Measurements from ENCODE around the gene SBF2. TPM values are rescaled to one million over a fixed set of nuclear protein-coding genes. Genes with fewer than 3 reads are reported as not detected.
"Not testable (repeated sequence)": the region's sequence is repeated elsewhere in the genome, so short reads cannot be mapped to it uniquely, and the experiment has no call there.

The SBF2 gene
- total RNA-seq, 2 experiments from 2014 or later, result 14.2 to 15.2 TPM

DNA sequence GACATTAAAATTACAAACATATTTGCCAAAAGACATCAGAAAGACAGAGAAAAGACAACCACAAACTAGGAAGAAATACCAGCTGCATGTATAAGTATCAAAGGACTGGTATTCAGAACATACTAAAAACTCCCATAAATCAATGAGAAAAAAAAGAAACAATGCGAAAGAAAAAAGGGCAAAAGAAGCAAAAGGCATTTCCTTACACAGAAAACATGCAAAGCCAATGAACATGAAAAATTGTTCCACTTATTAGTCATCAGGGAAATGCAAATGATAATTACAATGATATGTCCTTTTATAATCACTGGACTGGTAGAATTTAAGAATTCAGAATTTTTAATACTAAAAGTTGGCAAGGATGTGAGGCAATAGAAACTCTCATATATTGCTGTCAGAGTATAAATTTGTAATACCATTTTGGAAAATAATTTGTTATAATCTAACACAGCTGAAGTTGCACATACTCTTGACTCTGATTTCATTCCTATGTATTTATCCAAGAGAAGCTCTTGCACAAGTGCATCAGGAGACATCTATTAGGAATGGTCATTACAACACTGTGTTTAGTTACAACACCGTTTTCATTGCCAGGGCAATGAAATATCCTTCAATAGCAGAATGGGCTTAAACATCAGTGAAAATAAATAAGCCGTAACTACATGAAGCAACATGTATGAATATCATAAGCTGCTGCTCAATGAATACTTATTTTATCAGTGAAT lies 350.5 kb downstream of the SBF2 start:
- ATAC-seq (ENCODE audit: poor library complexity) (no peak), DNase-seq (no peak)
- Mint-ChIP-seq H3K27ac (no peak overlapping the region), H3K36me3 (ENCODE audit: low read depth) (peaks cover 4% of the 10 kb centered on the region), H3K9me3 (no peaks in the 10 kb centered on the region), H3K4me1 (ENCODE audit: low read depth) (no peaks in the 10 kb centered on the region), H3K27me3 (no peaks in the 10 kb centered on the region), H3K4me3 (no peak overlapping the region)
- H3K4me1 ChIP-seq (ENCODE audit: insufficient read depth, low read length), result no peaks in the 10 kb centered on the region
- intact Hi-C loops (cut with DNase I, micrococcal nuclease), result no loop called here
- TF ChIP-seq, protein P1, sequence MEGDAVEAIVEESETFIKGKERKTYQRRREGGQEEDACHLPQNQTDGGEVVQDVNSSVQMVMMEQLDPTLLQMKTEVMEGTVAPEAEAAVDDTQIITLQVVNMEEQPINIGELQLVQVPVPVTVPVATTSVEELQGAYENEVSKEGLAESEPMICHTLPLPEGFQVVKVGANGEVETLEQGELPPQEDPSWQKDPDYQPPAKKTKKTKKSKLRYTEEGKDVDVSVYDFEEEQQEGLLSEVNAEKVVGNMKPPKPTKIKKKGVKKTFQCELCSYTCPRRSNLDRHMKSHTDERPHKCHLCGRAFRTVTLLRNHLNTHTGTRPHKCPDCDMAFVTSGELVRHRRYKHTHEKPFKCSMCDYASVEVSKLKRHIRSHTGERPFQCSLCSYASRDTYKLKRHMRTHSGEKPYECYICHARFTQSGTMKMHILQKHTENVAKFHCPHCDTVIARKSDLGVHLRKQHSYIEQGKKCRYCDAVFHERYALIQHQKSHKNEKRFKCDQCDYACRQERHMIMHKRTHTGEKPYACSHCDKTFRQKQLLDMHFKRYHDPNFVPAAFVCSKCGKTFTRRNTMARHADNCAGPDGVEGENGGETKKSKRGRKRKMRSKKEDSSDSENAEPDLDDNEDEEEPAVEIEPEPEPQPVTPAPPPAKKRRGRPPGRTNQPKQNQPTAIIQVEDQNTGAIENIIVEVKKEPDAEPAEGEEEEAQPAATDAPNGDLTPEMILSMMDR (IDR thresholded peaks at IDR 0.05), result no peak
- CTCF ChIA-PET, result no interaction called here
- no peak overlapping the region for H3K4me3 ChIP-seq (ENCODE audit: low read length)
- H3K27me3 ChIP-seq (ENCODE audit: control insufficient read depth in 1 of 2, insufficient read depth in 2 of 2, low read length in 2 of 2), result no peaks in the 10 kb centered on the region
- H3K36me3 ChIP-seq (ENCODE audit: insufficient read depth, low read length), result no peaks in the 10 kb centered on the region
- no peak overlapping the region for H3K27ac ChIP-seq (ENCODE audit: low read depth in 1 of 2, low read length in 2 of 2)
- H3K9me3 ChIP-seq (ENCODE audit: control insufficient read depth in 1 of 2, insufficient read depth in 1 of 2, low read length in 2 of 2), result peaks cover 0 to 5% of the 10 kb centered on the region in 2 experiments
- POLR2A ChIA-PET, result no interaction called here

DNA sequence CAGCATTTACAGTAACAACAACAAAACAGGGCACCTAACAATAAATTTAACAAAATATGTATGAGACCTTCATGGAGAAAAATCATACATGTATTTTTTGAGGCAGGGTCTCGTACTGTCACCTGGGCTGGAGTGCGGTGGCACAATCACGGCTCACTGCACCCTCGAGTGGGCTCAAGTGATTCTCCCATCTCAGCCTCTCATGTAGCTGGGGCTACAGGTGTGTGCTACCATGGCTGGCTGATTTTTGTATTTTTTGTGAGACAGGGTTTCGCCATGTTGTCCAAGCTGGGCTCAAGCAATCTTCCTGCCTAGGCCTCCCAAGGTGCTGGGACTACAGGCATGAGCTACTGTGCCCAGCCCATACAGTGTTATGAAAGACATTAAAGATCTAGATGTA lies 352.0 kb downstream of the SBF2 start:
- Mint-ChIP-seq H3K4me3 (no peak overlapping the region), H3K27ac (no peak overlapping the region), H3K9me3 (no peaks in the 10 kb centered on the region), H3K27me3 (no peaks in the 10 kb centered on the region), H3K4me1 (ENCODE audit: low read depth) (no peaks in the 10 kb centered on the region), H3K36me3 (ENCODE audit: low read depth) (peaks cover 4% of the 10 kb centered on the region)
- DNase-seq (no peak), ATAC-seq (ENCODE audit: poor library complexity) (no peak)
- H3K36me3 ChIP-seq (ENCODE audit: insufficient read depth, low read length), result no peaks in the 10 kb centered on the region
- ChIA-PET CTCF (interaction anchor here (1.0 kb wide), 1 partner anchor 14 kb away, joined by 3 read pairs; no protein-coding TSS in a partner anchor), POLR2A (no interaction called here)
- intact Hi-C loops (cut with DNase I, micrococcal nuclease), result no loop called here
- no peak overlapping the region for H3K27ac ChIP-seq (ENCODE audit: low read depth in 1 of 2, low read length in 2 of 2)
- H3K27me3 ChIP-seq (ENCODE audit: control insufficient read depth in 1 of 2, insufficient read depth in 2 of 2, low read length in 2 of 2), result no peaks in the 10 kb centered on the region
- H3K4me3 ChIP-seq (ENCODE audit: low read length), result no peak overlapping the region
- H3K4me1 ChIP-seq (ENCODE audit: insufficient read depth, low read length), result no peaks in the 10 kb centered on the region
- TF ChIP-seq, protein P1 (IDR thresholded peaks at IDR 0.05), result no peak
- peaks cover 0 to 5% of the 10 kb centered on the region in 2 experiments for H3K9me3 ChIP-seq (ENCODE audit: control insufficient read depth in 1 of 2, insufficient read depth in 1 of 2, low read length in 2 of 2)

DNA sequence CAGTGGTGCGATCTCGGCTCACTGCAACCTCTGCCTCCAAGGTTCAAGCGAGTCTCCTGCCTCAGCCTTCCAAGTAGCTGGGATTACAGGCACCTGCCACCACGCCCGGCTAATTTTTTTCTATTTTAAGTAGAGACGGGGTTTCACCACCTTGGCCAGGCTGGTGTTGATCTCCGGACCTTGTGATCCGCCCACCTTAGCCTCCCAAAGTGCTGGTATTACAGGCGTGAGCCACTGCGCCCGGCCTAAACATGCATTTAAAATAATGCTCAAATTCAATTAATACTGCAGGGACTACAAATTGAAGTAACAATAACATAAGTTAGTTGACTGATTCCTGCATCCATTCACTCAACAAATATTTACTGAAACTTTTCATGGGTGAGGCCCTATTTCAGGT lies 354.9 kb downstream of the SBF2 start:
- H3K9me3 Mint-ChIP-seq; H3K4me1 ChIP-seq (ENCODE audit: insufficient read depth, low read length); ATAC-seq (ENCODE audit: poor library complexity); H3K27ac Mint-ChIP-seq; intact Hi-C loops (cut with DNase I, micrococcal nuclease); H3K4me3 ChIP-seq (ENCODE audit: low read length); CTCF ChIA-PET; H3K9me3 ChIP-seq (ENCODE audit: control insufficient read depth in 1 of 2, insufficient read depth in 1 of 2, low read length in 2 of 2); H3K27me3 Mint-ChIP-seq; POLR2A ChIA-PET; H3K27me3 ChIP-seq (ENCODE audit: control insufficient read depth in 1 of 2, insufficient read depth in 2 of 2, low read length in 2 of 2); H3K4me3 Mint-ChIP-seq; DNase-seq; H3K4me1 Mint-ChIP-seq (ENCODE audit: low read depth); H3K27ac ChIP-seq (ENCODE audit: low read depth in 1 of 2, low read length in 2 of 2); H3K36me3 ChIP-seq (ENCODE audit: insufficient read depth, low read length): not testable (repeated sequence)
- peaks cover 13% of the 10 kb centered on the region for H3K36me3 Mint-ChIP-seq (ENCODE audit: low read depth)

DNA sequence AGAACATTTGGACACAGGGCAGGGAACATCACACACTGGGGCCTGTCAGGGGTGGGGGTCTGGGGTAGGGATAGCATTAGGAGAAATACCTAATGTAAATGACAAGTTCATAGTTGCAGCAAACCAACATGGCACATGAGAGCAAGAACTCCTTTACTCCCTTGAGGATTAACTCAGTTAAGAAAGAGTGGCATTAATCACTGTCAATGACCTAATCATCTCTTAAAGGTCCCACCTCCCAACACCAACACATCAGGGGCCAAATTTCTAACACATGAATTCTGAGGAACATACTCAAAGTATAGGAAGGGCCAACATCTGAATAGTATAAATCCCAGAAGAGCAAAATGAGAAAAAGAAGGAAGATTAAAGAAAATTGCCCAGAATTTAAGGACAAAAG lies 357.3 kb downstream of the SBF2 start:
- Mint-ChIP-seq H3K27me3 (no peaks in the 10 kb centered on the region), H3K36me3 (ENCODE audit: low read depth) (peaks cover 26% of the 10 kb centered on the region), H3K4me3 (no peak overlapping the region), H3K4me1 (ENCODE audit: low read depth) (no peaks in the 10 kb centered on the region), H3K27ac (no peak overlapping the region), H3K9me3 (peaks cover 7% of the 10 kb centered on the region)
- ATAC-seq (ENCODE audit: poor library complexity) (no peak), DNase-seq (no peak)
- Histone ChIP-seq H3K9me3 (ENCODE audit: control insufficient read depth in 1 of 2, insufficient read depth in 1 of 2, low read length in 2 of 2) (no peaks in the 10 kb centered on the region), H3K36me3 (ENCODE audit: insufficient read depth, low read length) (no peaks in the 10 kb centered on the region), H3K4me1 (ENCODE audit: insufficient read depth, low read length) (no peaks in the 10 kb centered on the region), H3K27ac (ENCODE audit: low read depth in 1 of 2, low read length in 2 of 2) (no peak overlapping the region), H3K4me3 (ENCODE audit: low read length) (no peak overlapping the region), H3K27me3 (ENCODE audit: control insufficient read depth in 1 of 2, insufficient read depth in 2 of 2, low read length in 2 of 2) (no peaks in the 10 kb centered on the region)
- ChIA-PET POLR2A (no interaction called here), CTCF (interaction anchor here (0.6 kb wide), 1 partner anchor 563 kb away, joined by 4 read pairs; no protein-coding TSS in a partner anchor)
- intact Hi-C loops (cut with DNase I, micrococcal nuclease), result no loop called here
- TF ChIP-seq, protein P1 (IDR thresholded peaks at IDR 0.05), result no peak

DNA sequence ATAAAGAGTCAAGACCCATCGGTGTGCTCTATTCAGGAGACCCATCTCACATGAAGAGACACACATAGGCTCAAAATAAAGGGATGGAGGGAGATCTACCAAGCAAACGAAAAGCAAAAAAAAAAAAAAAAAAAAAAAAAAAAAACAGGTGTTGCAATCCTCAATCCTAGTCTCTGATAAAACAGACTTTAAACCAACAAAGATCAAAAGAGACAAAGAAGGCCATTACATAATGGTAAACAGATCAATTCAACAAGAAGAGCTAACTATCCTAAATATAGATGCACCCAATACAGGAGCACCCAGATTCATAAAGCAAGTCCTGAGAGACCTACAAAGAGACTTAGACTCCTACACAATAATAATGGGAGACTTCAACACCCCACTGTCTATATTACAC lies 361.2 kb downstream of the SBF2 start:
- H3K4me3 Mint-ChIP-seq; intact Hi-C loops (cut with DNase I, micrococcal nuclease); CTCF ChIA-PET: not testable (repeated sequence)

More for the DNA sequence above, 361.2 kb downstream of the SBF2 start:
- H3K27me3 Mint-ChIP-seq; H3K27ac ChIP-seq (ENCODE audit: low read depth in 1 of 2, low read length in 2 of 2); H3K9me3 Mint-ChIP-seq; POLR2A ChIA-PET; DNase-seq; H3K27me3 ChIP-seq (ENCODE audit: control insufficient read depth in 1 of 2, insufficient read depth in 2 of 2, low read length in 2 of 2); H3K36me3 ChIP-seq (ENCODE audit: insufficient read depth, low read length); ATAC-seq (ENCODE audit: poor library complexity); H3K4me1 ChIP-seq (ENCODE audit: insufficient read depth, low read length); H3K27ac Mint-ChIP-seq; H3K9me3 ChIP-seq (ENCODE audit: control insufficient read depth in 1 of 2, insufficient read depth in 1 of 2, low read length in 2 of 2); H3K4me3 ChIP-seq (ENCODE audit: low read length); H3K4me1 Mint-ChIP-seq (ENCODE audit: low read depth): not testable (repeated sequence)
- peaks cover 37% of the 10 kb centered on the region for H3K36me3 Mint-ChIP-seq (ENCODE audit: low read depth)
